Hepatocyte (in vitro differentiated cells): ENCODE measurements around the gene EFCAB9. TPM values are rescaled to one million over a fixed set of nuclear protein-coding genes. Genes with fewer than 3 reads are reported as not detected.

ENCODE experiments used
- DNase-seq: peaks from one replicate; pipeline ENCODE4 v3.0.0-alpha.2; 2016; ENCODE audit warnings: low spot score
- H2AFZ ChIP-seq: fragments of 200-600 bp; sonication (generic); 2 replicates; pipeline ENCODE4 v1.6.0; 2016; ENCODE audit warnings: antibody characterized with exemption, mild to moderate bottlenecking
- H3K27ac ChIP-seq: fragments of 200-600 bp; sonication (generic); 2 replicates; pipeline ENCODE4 v1.5.1; 2016; ENCODE audit warnings: mild to moderate bottlenecking
- H3K27me3 ChIP-seq: fragments of 200-600 bp; sonication (generic); 2 replicates; pipeline ENCODE4 v1.6.1; 2016
- H3K36me3 ChIP-seq: fragments of 200-600 bp; sonication (generic); replicated peaks from 2 replicates; pipeline ENCODE4 v1.5.1; 2016; ENCODE audit warnings: low read depth; ENCODE audit not compliant: insufficient read depth
- H3K4me1 ChIP-seq: fragments of 200-600 bp; sonication (generic); 2 replicates; pipeline ENCODE4 v1.5.1; 2016; ENCODE audit warnings: mild to moderate bottlenecking, moderate library complexity; ENCODE audit not compliant: insufficient read depth
- H3K4me2 ChIP-seq: fragments of 200-600 bp; sonication (generic); 2 replicates; pipeline ENCODE4 v1.6.0; 2016
- H3K4me3 ChIP-seq: fragments of 200-600 bp; sonication (generic); 2 replicates; pipeline ENCODE4 v1.5.1; 2016; ENCODE audit warnings: mild to moderate bottlenecking
- H3K79me2 ChIP-seq: fragments of 200-600 bp; sonication (generic); 2 replicates; pipeline ENCODE4 v1.6.0; 2017; ENCODE audit warnings: mild to moderate bottlenecking
- H3K9me2 ChIP-seq: fragments of 200-600 bp; sonication (generic); replicated peaks from 2 replicates; pipeline ENCODE4 v1.6.0; 2017; ENCODE audit warnings: mild to moderate bottlenecking; ENCODE audit not compliant: insufficient read depth
- H3K9me3 ChIP-seq: fragments of 200-600 bp; sonication (generic); 2 replicates; pipeline ENCODE4 v1.5.1; 2016; ENCODE audit warnings: low read depth, mild to moderate bottlenecking
- H4K20me1 ChIP-seq: fragments of 200-600 bp; sonication (generic); 2 replicates; pipeline ENCODE4 v1.6.0; 2016; ENCODE audit warnings: mild to moderate bottlenecking; ENCODE audit not compliant: insufficient read depth, poor library complexity, severe bottlenecking
- CTCF ChIP-seq: fragments of 200-600 bp; sonication (generic); IDR thresholded peaks from 2 replicates; pipeline ENCODE4 v1.5.1; 2016; ENCODE audit warnings: antibody characterized with exemption, mild to moderate bottlenecking; ENCODE audit not compliant: poor library complexity
- EZH2 ChIP-seq: fragments of 200-600 bp; sonication (generic); IDR thresholded peaks from 2 replicates; pipeline ENCODE4 v1.6.1; 2016; ENCODE audit warnings: antibody characterized with exemption, mild to moderate bottlenecking, borderline replicate concordance
- EZH2phosphoT487 ChIP-seq: fragments of 200-600 bp; sonication (generic); IDR thresholded peaks from one replicate; pipeline ENCODE4 v1.6.1; 2018; ENCODE audit warnings: antibody characterized with exemption, mild to moderate bottlenecking, low read depth, moderate library complexity; ENCODE audit not compliant: unreplicated experiment, severe bottlenecking
- WGBS: methylation state at CpG from one replicate; pipeline ENCODE4 v1.1.6; 2016; ENCODE audit warnings: low lambda C conversion rate; ENCODE audit errors: missing lambda C conversion rate; 5-methylcytosine and 5-hydroxymethylcytosine counted together
- polyA plus RNA-seq: library from polyadenylated mRNA; unstranded; fragments of >200 nt; fragmentation: Nextera tagmentation; extraction: Ambion mirVana; gene quantifications from 2 replicates; pipeline ENCODE4 v1.2.1, GENCODE V29; 2016
- total RNA-seq: library from RNA; depleted of rRNA; stranded (reverse); fragments of >200 nt; gene quantifications from 2 replicates; pipeline ENCODE4 v1.2.3, GENCODE V29; 2014

The EFCAB9 gene
- total and polyA plus RNA-seq, 2 experiments from 2014 or later = not detected

- WGBS = 93% methylated on average over 8 of the region's 8 CpGs
- no peaks in the 10 kb centered on the region for H3K4me1 ChIP-seq
- no peaks in the 10 kb centered on the region for H3K9me3 ChIP-seq
- no peak for DNase-seq
- H3K9me2 ChIP-seq = no peaks in the 10 kb centered on the region
- H3K36me3 ChIP-seq = no peaks in the 10 kb centered on the region
- no peaks in the 10 kb centered on the region for H4K20me1 ChIP-seq
- H3K4me3 ChIP-seq = no peak overlapping the region
- no peak overlapping the region for H3K27ac ChIP-seq
- no peak overlapping the region for H2AFZ ChIP-seq
- no peak overlapping the region for H3K4me2 ChIP-seq
- TF ChIP-seq CTCF (no peak), EZH2phosphoT487 (no peak), EZH2 (no peak)
- no peaks in the 10 kb centered on the region for H3K27me3 ChIP-seq
- H3K79me2 ChIP-seq = no peaks in the 10 kb centered on the region
Observed at GRCh38 chr5:172159016-172159415, 35.0 kb upstream of the EFCAB9 start.

GRCh38 chr5:172160506-172160905, 33.5 kb upstream of the EFCAB9 start:
- no peak for TF ChIP-seq EZH2
- TF ChIP-seq EZH2phosphoT487 = no peak
- no peak for TF ChIP-seq CTCF
- no peak overlapping the region for H3K4me3 ChIP-seq
- H3K27me3 ChIP-seq = no peaks in the 10 kb centered on the region
- H3K4me2 ChIP-seq = no peak overlapping the region
- no peaks in the 10 kb centered on the region for H3K4me1 ChIP-seq
- H3K79me2 ChIP-seq = no peaks in the 10 kb centered on the region
- H4K20me1 ChIP-seq = no peaks in the 10 kb centered on the region
- H3K27ac ChIP-seq = no peak overlapping the region
- no peaks in the 10 kb centered on the region for H3K9me2 ChIP-seq
- 87% methylated on average over 9 of the region's 9 CpGs for WGBS
- H3K36me3 ChIP-seq = no peaks in the 10 kb centered on the region
- H2AFZ ChIP-seq = no peak overlapping the region
- DNase-seq = no peak
- H3K9me3 ChIP-seq = no peaks in the 10 kb centered on the region

- Histone ChIP-seq H3K9me2 (no peaks in the 10 kb centered on the region), H3K36me3 (no peaks in the 10 kb centered on the region), H4K20me1 (no peaks in the 10 kb centered on the region), H3K27me3 (no peaks in the 10 kb centered on the region), H2AFZ (no peak overlapping the region), H3K4me1 (peaks cover 2% of the 10 kb centered on the region), H3K4me3 (no peak overlapping the region), H3K27ac (no peak overlapping the region), H3K4me2 (no peak overlapping the region), H3K9me3 (no peaks in the 10 kb centered on the region), H3K79me2 (peaks cover 3% of the 10 kb centered on the region)
- WGBS = 92% methylated on average over 5 of the region's 5 CpGs
- DNase-seq = no peak
- TF ChIP-seq CTCF = peak; percentile 10
- TF ChIP-seq EZH2 = no peak
Observed at GRCh38 chr5:172162323-172162986, 31.5 kb upstream of the EFCAB9 start.
